Stimulated activated CD8-positive, alpha-beta memory T cell treated with anti-CD3 and anti-CD28 coated beads, Interleukin-12 subunit alpha, Interleukin-12 subunit beta, amount 100 ng/mL, for 24 hours (primary cell): ENCODE data around the gene RIBC1.
"Not testable (repeated sequence)": the region's sequence is repeated elsewhere in the genome, so short reads cannot be mapped to it uniquely, and the experiment has no call there.

Experiments
- DNase-seq: peaks from one replicate; pipeline ENCODE4 v3.0.0-alpha.2; 2020; ENCODE audit errors: extremely low read depth

Gene RIBC1

GRCh38 chrX:53435997-53436396 is 13.3 kb downstream of the RIBC1 start:
- DNase-seq = no peak

GRCh38 chrX:53437206-53437605 is 14.5 kb downstream of the RIBC1 start:
- DNase-seq = no peak

GRCh38 chrX:53438174-53438831 is 15.6 kb downstream of the RIBC1 start:
- DNase-seq = no peak

- no peak for DNase-seq
Measured at GRCh38 chrX:53438832-53439230, 16.2 kb downstream of the RIBC1 start.

GRCh38 chrX:53440101-53440500 is 17.4 kb downstream of the RIBC1 start:
- no peak for DNase-seq

GRCh38 chrX:53440621-53441517 is 18.2 kb downstream of the RIBC1 start:
- no peak for DNase-seq

GRCh38 chrX:53441531-53442321 is 19.1 kb downstream of the RIBC1 start:
- DNase-seq = no peak

GRCh38 chrX:53442322-53442631 is 19.6 kb downstream of the RIBC1 start:
- no peak for DNase-seq

- no peak for DNase-seq
Measured at GRCh38 chrX:53445977-53446376, 23.3 kb downstream of the RIBC1 start.

GRCh38 chrX:53447441-53447840 is 24.8 kb downstream of the RIBC1 start:
- no peak for DNase-seq

- DNase-seq = no peak
Measured at GRCh38 chrX:53449632-53450031, 27.0 kb downstream of the RIBC1 start.

- no peak for DNase-seq
Measured at GRCh38 chrX:53452812-53453211, 30.1 kb downstream of the RIBC1 start.

- no peak for DNase-seq
Measured at GRCh38 chrX:53456254-53456653, 33.6 kb downstream of the RIBC1 start.

- DNase-seq = no peak
Measured at GRCh38 chrX:53458082-53458481, 35.4 kb downstream of the RIBC1 start.

- DNase-seq = not testable (repeated sequence)
Measured at GRCh38 chrX:53468659-53469058, 46.0 kb downstream of the RIBC1 start.

GRCh38 chrX:53471346-53471745 is 48.7 kb downstream of the RIBC1 start:
- no peak for DNase-seq

GRCh38 chrX:53474707-53475106 is 52.0 kb downstream of the RIBC1 start:
- no peak for DNase-seq

- no peak for DNase-seq
Measured at GRCh38 chrX:53476371-53476770, 53.7 kb downstream of the RIBC1 start.

GRCh38 chrX:53479301-53479700 is 56.6 kb downstream of the RIBC1 start:
- DNase-seq = no peak
